Retina (tissue), 1 donor: ENCODE data around the gene JAG2.

Experiments
- DNase-seq: peaks from one replicate; pipeline ENCODE4 v3.0.0-alpha.2; 2016

The JAG2 gene

GRCh38 chr14:105107781-105108515 lies 60.6 kb downstream of the JAG2 start:
- DNase-seq = no peak

DNA sequence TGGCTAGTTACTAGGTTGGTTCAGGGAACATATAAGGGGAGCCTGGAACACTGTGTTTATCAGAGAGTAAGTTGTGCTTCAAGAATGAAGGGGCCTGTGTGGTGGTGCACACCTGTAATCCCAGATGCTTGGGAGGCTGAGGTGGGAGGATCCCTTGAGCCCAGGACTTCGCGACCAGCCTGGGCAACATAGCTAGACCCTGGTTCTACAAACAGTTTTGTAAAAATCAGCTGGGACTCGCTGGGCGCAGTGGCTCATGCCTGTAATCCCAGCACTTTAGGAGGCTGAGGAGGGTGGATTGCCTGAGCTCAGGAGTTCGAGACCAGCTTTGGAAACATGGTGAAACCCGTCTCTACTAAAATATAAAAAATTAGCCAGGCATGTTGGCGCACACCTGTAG lies 61.2 kb downstream of the JAG2 start:
- DNase-seq = no peak

DNA sequence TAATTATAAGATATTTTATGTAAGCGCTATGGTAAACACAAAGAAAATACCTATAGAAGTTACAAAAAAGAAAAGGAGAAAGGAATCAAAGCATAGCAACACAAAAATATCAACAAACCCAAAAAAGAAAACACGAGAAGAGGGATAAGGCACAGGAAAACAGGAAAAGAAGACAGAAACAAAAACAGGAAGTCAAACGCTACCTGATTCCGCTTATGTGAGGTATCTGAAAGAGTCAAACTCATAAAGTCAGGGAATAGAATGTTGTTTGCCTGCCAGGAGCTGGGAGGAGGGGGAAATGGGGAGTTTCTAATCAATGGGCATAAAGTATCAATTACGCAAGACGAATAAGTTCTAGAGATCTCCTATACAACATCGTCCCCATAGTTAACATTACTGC lies 63.4 kb downstream of the JAG2 start:
- no peak for DNase-seq

DNA sequence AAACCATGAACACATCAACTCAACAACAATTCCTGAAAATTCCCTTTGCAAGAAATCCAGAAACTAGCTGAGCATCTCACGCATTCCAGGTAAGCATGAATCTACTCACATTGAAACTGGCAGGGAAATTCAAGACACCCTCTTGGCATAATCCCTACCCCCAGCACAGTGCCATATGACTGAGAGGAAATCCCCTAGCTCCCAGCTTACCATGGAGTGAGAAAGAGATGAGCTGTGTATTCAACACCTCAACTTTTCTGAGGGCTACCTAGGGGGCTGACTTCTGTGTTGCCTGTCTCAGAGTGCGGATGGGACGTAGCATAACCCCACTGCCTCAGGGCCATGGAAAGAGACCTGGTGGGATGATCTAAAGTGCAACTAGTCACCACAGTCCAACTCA lies 65.7 kb downstream of the JAG2 start:
- DNase-seq = no peak

DNA sequence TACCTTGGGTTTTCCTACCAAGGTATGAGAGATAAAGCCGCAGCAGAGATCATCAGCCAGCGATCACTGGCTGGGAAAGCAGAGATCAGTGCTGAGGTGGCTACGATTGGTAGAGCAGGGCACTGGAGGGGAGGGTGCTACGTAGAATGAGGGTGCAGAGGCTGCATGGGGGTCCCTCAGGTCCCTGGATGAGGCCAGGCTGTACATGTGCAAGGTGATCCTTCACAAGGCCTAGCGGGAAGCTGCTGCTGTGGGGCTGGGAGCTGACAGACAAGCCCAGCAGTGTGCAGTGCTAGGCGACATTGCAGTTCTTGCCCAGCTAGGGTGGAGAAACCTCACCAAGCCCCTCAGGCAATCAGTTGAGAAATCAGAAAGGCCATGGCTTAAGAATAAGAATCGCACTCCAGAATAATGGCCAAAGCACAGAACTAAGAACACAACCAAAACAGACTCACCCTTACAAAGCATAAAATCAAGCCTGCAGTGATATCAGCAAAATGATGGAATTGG lies 66.2 kb downstream of the JAG2 start:
- no peak for DNase-seq

DNA sequence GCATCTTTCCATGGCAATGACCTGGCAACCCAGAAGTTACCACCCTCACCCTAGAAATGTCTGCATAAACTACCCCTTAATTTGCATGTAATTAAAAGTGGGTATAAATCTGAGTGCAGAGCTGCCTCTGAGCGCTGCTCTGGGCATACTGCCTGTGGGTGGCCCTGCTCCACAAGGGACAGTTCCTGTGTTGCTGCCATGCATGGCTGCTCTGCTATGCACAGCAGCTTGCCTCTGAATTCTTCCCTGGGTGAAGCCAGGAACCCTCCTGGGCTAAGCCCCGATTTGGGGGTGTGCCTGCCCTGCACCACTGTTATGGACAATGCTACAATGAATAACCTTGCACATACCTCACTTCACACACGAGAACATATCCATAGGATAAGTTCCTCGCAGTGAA lies 67.7 kb downstream of the JAG2 start:
- no peak for DNase-seq

- no peak for DNase-seq
Observed at GRCh38 chr14:105099778-105100177, 68.8 kb downstream of the JAG2 start.

GRCh38 chr14:105098316-105098715 lies 70.3 kb downstream of the JAG2 start:
- DNase-seq = no peak

GRCh38 chr14:105097794-105098127 lies 70.8 kb downstream of the JAG2 start:
- DNase-seq = no peak

- DNase-seq = peak; percentile 0
Observed at GRCh38 chr14:105096206-105096875, 72.2 kb downstream of the JAG2 start.

GRCh38 chr14:105095236-105095805 lies 73.3 kb downstream of the JAG2 start:
- peak; percentile 1 for DNase-seq

DNA sequence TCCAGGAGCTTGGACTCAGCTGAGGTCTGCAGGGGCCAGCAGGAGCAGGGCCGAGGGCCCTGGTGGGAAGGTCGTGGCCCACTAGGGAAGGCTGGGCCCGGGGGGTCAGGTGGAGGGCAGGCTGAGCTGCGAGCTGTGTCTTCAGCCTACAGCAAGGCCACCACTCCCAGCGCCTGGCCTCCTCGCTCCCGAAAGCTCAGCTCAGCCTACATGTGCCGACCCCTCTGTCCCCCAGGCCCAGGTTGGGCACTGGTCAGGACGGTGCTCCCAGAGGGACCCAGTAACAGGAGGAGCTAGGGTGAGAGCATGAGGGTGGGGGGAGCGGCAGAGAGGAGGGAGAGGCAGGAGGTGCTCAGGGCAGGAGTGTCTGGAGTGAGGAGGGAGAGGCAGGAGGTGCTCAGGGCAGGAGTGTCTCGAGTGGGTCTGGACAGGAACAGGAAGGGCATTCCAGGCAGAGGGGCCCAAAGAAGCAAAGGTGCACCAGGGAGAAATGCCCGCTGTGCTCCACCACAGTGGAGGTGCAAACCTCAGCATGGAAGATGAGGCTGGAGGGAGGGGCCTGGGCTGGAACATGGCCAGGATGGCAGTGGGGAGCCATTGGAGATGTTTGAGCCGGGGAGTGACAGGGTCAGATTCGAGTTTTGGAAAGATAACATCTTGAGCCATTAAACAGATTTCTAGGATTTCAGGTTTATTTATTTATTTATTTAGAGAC lies 74.2 kb downstream of the JAG2 start:
- DNase-seq = no peak

GRCh38 chr14:105093431-105094192 lies 75.0 kb downstream of the JAG2 start:
- peak; percentile 88 for DNase-seq

- DNase-seq = peak; percentile 64
Observed at GRCh38 chr14:105093038-105093430, 75.5 kb downstream of the JAG2 start.

- peak; percentile 57 for DNase-seq
Observed at GRCh38 chr14:105092171-105093037, 76.2 kb downstream of the JAG2 start.

DNA sequence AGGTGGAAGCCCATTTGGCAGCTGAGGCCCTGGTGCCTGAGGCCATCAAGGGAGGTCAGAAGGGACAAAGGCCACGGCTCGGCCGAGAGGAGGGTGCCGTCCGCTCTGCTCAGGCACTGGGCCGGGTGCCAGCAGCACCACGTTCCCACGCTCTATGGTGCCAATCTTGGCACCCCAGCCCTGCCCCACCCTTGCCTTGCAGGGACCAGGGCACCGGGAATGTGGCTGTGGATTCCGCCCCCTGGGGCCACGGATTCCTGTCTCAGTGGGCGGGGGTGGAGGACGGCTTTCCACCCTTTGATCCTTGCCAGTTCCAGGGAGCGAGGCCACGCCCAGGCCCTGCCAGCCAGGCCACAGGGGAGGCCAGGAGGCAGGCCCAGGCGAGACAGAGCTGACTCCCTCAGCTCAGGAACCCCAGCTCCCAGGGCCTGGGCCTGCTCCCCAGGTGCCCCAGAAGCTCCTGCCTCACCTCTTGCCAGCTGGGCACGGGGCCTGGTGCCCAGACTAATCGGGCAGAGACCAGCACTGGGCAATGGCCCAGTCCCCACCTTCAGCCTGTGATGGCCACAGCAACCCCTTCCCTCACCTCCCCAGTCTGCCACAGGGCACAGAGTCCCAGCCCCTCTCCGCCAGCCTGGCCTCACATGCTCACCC lies 76.9 kb downstream of the JAG2 start:
- DNase-seq = peak; percentile 30

- peak; percentile 40 for DNase-seq
Observed at GRCh38 chr14:105091054-105091516, 77.5 kb downstream of the JAG2 start.
